HG03175 (cell line): ENCODE data around the gene TRAPPC6A.
"Not testable (repeated sequence)": the region's sequence is repeated elsewhere in the genome, so short reads cannot be mapped to it uniquely, and the experiment has no call there.

Experiments
- ATAC-seq: cut with Tn5 transposase; IDR thresholded peaks from one replicate; pipeline ENCODE4 v1.9.1; 2021; ENCODE audit warnings: mild to moderate bottlenecking, moderate library complexity; ENCODE audit not compliant: unreplicated experiment

TRAPPC6A gene

DNA sequence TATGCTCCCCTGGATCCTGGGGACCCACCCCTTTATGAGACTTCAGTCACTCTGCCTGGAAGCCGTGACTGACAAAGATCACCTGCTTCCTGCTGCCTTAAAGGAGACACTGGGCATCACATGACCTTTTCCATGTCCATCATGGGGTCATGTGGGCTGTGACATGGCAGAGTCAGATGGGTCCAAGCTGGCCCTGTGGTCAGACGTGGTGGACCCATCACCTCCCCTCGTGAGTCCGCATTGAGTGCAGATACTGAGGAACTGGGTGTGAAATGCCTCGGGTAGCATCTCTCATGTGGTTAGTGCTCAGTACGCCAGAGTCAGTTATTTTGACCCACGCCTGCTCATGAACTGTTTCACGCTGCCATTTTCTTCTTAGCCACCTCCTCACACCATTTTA lies 44.4 kb downstream of the TRAPPC6A start:
- ATAC-seq = no peak

DNA sequence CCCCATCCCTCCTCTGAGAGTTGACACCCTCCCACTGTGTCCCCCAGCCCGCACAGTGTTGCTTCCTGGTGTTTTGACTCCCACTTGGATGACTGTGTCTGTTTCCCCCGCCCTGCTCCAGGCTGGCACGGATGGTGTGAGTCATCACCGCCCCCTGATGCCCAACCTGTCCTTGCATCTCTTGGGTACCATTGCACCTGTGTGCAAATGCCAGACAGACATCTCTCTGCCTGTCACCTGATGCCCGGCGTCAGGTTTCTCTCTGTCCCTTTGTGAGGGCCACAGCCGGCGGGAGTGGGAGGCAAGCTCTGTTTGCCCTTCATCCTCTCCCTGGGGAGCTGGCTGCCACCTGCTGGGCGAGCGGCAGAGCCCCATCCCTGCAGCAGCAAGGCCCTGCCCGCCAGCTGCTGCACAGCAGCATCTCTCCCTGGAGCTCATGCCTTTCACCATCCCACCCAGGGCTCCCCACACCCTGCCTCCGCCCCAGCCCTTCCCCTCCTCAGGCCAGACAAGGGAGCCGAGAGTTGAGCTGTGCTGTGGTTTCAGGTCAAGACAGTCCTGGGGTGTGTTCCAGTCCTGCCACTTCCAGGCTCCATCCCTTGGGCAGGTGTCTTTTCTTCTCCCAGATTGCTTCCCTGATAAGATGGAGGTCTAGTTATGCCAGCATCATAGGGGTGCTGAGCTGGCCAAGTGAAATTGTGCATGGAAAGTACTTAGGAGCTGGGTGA lies 47.0 kb downstream of the TRAPPC6A start:
- ATAC-seq = no peak

DNA sequence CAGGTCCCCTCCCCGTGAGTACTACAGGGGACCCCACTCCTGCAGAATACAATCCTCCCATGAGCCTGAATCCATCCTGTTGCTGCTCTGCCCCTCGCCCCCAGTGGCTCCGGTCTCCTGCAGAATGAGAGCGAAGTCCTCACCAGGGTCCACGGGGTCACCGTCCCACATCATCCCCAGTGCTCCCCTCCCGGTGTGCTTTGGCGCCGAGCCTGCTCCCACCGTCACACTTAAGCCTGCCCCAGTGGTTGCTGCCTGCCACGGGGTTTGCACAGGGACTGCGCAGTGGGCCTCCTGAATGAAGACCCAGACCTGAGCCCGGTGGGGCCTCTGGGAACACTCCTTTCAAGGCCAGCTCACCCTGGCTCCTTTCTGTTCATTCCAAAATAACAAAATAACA lies 47.8 kb downstream of the TRAPPC6A start:
- no peak for ATAC-seq

DNA sequence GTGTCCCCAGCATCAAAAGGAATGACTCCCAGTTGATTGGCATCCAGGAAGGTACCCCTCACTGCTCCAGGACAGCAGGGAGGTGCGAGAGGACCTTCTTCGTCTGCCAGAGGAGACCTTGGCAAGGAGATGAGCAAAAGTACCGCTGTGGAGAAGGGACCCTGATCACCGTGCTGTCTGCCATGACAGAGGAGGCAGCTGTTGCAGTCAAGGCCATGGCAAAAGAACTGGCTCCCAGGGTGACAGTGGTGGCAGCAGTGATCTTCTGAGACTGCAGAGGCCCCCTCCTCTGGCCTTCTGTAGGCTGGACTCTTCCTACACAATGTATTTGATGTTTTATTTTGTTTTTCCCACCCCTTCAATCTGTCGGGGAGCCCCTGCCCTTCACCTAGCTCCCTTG lies 49.2 kb downstream of the TRAPPC6A start:
- ATAC-seq = no peak

DNA sequence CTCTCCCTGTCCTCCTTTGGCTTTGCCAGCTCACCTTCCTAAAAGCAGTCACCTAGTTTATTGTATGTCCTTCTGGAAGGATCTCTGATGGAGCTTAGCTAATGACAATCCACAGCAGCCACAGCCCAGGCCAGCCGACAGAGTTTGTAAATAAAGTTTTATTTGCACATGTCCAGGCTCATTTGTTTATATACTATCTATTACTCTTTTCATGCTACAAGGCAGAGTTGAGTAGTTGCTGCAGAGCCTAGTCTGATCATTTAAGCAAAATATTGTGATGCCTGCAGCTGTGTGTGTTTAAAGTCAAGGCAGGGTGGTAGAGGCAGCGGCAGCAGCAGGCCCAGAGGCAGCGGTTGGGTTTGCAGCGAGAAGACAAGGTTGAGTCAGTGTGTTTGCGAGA lies 49.9 kb downstream of the TRAPPC6A start:
- no peak for ATAC-seq

DNA sequence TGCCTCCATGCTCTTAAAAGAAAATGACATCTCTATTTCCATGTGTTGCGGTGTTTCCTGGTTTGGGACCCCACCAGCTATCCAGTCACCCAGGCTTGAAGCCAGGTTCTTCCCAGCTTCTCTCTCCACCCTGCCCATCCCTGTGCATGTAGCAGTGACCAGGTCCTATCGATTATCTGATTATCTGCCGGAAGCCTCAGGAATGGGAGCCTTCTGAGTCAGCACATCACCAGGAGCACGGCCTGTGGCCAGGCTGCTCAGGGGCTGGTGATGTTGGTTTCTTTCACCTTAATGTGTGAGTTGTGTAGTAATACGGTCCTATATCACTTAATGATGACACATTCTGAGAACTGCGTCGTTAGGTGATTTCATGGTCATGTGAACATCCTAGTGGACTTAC lies 51.4 kb downstream of the TRAPPC6A start:
- no peak for ATAC-seq

DNA sequence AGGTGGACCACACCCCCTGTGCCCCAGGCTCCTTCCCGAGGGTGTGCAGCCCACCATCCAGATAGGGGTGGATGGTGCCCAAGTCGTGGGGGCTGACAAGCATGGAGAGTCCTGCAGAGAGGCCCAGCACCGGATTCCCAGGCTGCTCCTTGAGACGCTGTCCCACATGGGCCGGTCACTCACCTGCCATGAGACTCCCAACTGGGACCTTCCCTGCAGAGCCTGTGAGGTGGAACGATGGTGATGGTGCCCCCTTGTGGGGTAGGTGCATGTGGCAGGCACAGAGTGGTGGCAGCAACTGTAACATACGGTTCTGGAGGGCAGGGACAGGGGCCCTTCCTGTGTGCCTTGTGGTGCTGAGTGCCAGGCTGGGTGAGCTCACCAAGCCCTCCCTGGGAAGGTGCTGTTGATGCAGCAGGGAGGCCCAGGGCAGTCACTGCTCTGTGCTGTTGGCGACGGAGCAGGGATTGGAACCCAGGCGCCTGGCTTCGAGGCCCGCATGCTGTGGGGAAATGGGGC lies 52.0 kb downstream of the TRAPPC6A start:
- ATAC-seq = no peak

DNA sequence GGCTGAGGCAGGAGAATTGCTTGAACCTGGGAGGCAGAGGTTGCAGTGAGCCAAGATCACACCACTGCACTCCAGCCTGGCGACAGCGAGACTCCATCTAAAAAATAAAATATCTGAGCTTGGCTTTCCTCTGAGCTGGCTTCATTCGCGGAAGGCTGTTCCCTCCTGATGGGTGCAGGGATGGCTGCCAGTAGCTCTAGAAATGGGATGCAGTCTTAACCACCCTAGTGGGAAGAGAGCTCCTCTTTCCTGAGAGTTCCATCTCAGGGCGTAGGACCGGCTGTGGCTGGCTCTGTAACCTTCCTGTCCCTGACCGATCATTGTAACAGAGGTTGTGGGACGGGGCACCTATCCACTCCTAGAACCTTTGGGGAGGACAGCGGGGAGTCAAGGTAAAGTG lies 52.7 kb downstream of the TRAPPC6A start:
- ATAC-seq = no peak

DNA sequence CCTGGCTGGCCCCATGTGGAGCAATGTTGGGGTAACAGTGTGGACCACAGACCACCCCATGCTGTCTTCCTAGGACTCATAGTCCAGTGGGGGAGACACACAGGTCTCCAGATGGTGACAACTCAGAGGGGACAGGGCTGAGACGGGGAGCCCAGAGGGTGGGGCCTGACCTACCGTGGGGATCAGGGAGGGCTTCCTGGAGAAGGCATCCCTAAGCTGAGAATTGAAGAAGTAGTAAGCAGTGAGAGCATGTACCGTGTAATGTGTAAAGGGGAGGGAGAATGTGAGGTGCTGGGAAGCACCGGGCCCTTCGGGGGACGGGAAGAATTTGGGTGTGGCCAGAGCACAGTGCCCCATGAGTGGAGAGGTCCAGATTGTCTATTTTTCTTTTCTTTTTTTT lies 54.0 kb downstream of the TRAPPC6A start:
- no peak for ATAC-seq

DNA sequence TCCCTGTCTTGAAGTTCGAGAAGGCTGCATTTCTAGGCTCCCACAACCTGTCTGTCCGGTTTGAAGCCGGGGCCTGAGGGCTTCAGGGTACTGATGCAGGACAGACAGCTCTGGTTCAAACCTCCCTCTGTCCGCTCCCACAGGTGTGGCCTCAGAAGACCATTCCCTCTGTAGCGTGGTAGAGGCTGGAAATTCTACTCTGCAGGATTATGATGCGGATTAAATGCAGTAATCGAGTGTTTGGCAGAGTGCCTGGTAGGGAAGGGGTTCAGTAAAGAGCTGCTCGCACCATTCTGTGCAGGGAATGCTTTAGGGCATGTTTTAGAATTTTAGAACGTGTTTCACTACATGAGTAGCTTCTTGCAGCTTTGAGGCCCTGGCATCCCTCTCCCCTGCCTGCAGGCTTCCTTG lies 54.6 kb downstream of the TRAPPC6A start:
- ATAC-seq = no peak

DNA sequence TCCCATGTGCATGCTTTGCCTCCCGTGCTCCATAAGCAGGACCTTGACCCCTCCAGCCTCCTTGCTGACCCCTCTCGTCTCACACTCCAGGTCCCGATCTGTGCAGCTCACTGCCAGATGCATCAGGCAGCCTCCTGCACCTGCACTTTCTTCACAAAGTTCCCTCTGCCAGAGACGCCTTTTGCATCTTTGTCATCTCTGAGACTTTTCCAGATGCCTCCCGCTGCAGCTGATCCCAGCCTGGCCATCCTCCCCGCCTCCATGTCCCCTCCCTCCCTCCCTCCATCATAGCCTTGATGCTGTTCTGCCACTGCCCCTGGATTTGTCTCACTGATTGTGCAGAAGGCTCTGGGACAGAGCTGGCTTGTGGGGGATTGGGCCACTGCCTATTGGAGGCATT lies 55.2 kb downstream of the TRAPPC6A start:
- no peak for ATAC-seq

DNA sequence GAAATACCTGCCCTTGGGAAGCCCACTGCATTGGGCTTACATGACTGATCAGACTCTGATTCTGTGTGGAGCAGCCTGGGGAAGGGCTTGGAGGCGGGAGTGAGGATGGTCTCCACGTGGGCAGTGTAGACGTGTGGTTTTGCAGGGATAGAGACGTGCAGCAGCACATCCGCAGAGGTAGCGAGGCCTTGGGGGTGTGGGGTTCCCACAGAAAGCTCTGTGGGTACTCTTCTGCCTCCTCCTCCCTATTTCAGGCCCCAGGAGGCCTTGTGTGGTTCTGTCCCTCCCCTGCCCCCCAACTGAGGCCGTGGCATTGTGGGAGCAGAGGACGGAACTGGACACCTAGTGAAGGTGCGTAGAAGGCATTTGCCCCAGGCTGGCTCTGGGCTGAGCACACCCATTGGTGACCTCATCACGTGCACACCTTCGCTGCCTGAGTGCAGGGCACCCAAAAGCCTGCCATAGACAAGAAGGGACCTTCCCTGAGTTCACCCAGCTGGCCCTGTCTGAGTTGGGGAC lies 56.2 kb downstream of the TRAPPC6A start:
- ATAC-seq = no peak

DNA sequence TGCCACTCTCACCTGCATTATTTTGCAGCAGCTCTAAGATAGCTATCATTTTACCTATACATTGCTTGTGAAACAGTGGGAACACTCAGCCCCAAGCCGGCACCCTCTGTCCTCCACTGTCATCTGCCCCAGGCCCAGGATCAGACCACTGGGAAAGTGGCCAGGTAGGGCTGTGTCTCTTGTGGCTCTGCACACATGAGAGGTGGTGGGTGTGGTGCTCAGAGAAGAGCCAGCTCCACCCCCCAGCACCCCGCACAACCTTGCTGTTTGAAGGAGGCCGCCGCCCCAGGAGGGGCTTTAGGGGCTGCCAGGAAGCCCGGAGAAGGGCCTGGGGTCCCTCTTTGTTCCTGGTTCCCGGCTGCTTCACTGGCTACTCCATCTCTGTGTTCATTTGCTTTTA lies 58.5 kb downstream of the TRAPPC6A start:
- no peak for ATAC-seq

DNA sequence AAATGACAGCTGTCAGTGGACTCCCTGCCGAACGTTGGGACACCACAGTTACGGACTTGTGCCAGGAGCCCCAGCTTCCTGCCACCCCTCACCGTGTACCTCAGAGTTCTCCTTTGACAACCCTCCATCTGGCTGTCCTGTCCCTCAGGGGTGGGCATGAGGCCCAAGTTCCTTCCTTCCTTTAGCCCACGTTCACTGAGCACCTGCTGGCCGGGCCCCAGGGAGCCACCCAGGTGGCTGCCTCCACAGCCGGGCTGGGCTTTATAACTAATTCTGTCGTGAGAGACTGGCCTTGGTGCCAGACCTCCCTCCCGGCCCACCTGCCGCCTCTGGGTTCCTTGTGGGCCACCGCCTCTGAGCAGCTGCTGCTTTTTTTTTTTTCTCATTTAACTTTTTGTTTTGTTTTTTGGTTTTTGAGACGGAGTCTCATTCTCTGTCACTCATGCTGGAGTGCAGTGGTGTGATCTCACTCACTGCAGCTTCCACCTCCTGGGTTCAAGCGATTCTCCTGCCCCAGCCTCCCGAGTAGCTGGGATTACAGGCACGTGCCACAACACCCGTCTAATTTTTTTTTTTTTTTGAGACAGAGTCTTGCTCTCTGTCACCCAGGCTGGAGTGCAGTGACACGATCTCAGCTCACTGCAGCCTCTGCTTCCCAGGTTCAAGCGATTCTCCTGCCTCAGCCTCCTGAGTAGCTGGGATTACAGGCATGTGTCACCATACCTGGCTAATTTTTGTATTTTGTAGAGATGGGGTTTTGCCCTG lies 59.3 kb downstream of the TRAPPC6A start:
- ATAC-seq = not testable (repeated sequence)

DNA sequence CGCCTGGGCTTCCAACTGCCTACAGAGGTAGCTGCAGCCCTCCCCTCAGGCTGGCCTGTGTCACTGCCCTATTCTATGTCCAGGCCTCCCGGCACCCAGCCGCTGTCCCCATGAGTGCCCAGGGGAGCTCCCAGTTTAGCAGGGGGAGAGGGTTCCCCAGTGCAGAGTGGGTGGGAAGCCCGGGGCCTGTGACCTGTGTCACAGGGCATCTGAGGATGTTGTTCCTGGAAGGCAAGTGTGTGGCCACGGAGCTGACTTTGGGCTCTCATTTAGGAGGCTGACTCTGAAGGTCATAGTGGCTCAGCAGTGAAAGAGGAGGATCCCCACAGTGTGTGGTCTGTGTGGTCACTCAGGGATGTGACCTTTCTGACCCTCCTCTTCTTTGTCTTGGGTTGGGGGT lies 59.9 kb downstream of the TRAPPC6A start:
- no peak for ATAC-seq

DNA sequence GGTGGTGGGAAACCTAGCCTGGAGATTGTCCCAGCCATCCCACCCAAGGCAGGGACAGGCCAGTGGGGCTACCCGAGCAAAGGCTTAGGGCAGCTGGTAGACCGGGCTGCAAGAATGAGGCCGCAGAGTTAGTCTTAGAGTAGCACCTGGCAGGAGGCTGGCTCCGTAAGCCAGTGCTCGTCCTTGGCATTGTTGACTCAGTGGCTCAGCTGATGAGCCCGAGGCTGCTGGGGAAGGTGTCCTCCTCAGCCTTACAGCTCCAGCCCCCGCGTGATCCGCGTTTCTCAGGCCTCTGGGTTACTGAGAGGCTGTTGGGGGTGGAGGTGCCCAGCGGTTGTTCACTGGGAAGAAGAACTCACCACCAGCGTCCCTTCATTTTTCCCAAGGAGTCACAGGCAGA lies 60.4 kb downstream of the TRAPPC6A start:
- ATAC-seq = no peak

DNA sequence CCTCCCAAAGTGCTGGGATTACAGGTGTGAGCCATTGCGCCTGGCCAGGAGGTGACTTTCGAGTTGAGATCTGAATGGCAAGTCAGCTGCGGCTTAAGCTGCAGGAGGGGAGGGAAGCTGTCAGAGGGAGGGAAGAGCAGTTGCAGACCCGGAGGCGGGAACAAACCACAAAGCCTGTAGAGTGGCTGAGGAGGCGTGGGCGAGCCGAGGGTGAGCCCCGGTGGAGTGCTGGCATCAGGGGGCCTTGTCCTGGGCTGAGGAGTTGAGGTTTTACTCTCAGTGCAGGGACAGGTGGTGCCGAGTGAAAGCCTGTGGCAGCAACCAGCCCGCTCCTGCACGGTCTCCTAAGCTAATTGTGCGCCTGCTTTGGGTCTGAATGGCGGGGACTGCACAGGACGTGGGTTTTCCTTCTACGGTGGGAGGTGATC lies 60.9 kb downstream of the TRAPPC6A start:
- no peak for ATAC-seq

DNA sequence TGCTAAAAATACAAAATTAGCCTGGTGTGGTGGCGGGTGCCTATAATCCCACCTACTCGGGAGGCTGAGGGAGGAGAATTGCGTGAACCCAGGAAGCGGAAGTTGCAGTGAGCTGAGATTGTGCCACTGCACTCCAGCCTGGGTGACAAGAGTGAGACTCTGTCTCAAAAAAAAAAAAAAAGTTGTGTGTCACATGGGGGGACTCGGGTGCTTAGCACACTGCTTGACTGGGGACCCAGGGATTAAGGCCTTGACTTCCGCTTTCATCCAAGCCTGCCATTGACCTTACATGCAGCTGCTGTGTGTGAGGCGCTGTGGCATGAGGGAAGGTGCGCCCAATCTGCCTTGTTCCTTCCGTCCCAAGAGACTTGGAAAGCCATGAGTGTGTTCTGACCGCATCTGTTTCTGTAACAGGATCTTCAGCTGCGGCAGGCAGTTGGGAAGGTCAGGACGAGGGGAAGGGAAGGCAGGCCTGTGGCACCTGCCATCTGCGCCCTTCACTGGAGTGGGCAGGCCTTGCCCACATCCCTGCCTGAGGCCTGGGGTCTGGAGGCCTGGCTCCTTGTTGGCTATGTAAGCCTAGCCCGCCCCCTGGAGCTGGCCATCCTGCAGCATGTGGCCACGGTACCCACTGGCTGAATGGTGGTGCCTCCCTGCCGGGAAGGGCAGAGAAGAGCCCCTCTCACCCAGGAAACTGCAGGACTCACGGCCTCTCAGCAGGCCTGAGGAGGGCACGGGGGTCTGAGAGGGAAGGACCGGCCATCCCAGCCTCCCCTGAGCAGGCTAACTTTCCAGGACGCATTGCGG lies 62.0 kb downstream of the TRAPPC6A start:
- ATAC-seq = no peak

DNA sequence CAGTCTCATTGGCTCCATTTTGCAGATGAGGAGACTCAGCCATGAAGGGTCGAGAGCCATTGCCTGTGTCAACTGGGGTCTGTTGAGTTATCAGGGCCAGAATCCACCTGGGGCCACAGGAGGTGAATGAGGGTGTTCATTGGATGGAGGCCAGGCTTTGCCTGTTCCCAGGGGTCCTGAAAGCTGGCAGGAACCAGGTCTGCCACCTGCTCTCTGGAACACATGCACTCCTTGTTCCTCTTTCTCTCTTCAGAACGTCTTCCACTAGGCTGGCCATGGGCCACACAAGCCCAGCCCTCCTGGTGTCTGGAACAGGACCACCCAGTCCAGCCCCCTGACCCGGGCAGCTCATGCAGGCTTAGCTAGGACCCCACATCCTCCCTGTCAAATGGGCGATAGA lies 63.9 kb downstream of the TRAPPC6A start:
- ATAC-seq = no peak

DNA sequence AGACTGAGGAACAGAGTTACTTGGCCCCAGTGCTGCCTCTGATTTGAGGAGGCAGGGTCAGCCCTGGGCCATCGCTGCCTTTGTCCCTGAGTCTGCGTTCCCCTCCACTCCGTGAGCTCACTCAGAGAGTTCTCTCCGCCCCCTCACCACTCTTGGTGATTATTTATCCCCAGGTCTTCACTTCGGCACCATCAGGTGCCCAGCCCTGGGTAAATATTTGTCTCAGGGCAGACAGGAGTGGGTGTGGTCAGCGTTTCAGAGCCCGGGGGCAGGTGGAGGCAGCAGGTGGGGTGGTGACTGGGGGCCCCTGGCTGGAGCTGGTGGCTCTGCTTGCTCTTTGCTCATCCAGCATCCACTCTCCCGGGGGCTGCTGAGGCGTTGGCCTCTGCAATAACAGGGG lies 64.4 kb downstream of the TRAPPC6A start:
- ATAC-seq = no peak
